Mucosa of stomach (tissue), 1 donor: Measurements from ENCODE around the gene CWC22.
"Not testable (repeated sequence)": the region's sequence is repeated elsewhere in the genome, so short reads cannot be mapped to it uniquely, and the experiment has no call there.

Experiments used
- H3K27me3 ChIP-seq: one replicate; pipeline ENCODE4 v1.7.0; 2013; ENCODE audit warnings: mild to moderate bottlenecking, low read length; ENCODE audit not compliant: control insufficient read depth, insufficient read depth
- H3K36me3 ChIP-seq: one replicate; pipeline ENCODE4 v1.7.0; 2013; ENCODE audit warnings: low read length; ENCODE audit not compliant: control insufficient read depth, insufficient read depth
- H3K4me1 ChIP-seq: one replicate; pipeline ENCODE4 v1.7.0; 2013; ENCODE audit warnings: mild to moderate bottlenecking, low read length; ENCODE audit not compliant: control insufficient read depth, insufficient read depth
- H3K4me3 ChIP-seq: one replicate; pipeline ENCODE4 v1.7.0; 2013; ENCODE audit warnings: low read length
- H3K9ac ChIP-seq: one replicate; pipeline ENCODE4 v1.7.0; 2013; ENCODE audit warnings: mild to moderate bottlenecking, low read length, moderate library complexity
- H3K9me3 ChIP-seq: one replicate; pipeline ENCODE4 v1.7.0; 2013; ENCODE audit warnings: mild to moderate bottlenecking, low read length, moderate library complexity; ENCODE audit not compliant: control insufficient read depth
- donor health status: Pancreatic carcinoma.

The CWC22 gene

DNA sequence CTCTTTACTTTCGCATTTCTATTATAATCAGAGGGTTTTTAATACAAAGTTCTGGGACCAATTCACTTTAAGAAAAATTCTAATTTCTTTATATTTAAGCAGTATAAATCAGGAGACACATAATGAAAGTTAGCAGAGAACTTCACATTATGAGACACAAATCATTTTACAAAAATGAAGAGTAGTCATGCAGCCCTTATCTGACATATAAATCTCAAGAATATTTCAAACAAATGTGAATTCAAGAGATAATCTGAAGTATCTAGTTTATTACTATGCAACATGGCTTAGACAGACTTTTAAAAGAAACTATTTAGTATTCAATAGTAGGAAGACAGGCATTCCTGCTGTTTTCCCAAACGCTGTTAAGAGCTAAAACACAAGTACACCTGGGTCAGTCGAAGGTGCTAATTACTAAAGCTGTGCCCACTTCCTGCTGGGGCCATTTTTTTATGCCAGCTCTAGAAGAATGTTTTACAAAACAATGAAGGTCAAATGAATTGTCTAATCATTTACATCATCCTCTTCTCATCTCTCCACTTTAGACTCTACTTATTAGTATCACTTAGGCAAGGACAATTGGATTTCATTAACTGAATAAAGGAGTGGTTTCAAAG, 40.2 kb downstream of the CWC22 start:
- no peak overlapping the region for H3K9ac ChIP-seq
- no peaks in the 10 kb centered on the region for H3K4me1 ChIP-seq
- H3K27me3 ChIP-seq, result no peaks in the 10 kb centered on the region
- no peaks in the 10 kb centered on the region for H3K36me3 ChIP-seq
- H3K9me3 ChIP-seq, result no peaks in the 10 kb centered on the region
- H3K4me3 ChIP-seq, result no peak overlapping the region

DNA sequence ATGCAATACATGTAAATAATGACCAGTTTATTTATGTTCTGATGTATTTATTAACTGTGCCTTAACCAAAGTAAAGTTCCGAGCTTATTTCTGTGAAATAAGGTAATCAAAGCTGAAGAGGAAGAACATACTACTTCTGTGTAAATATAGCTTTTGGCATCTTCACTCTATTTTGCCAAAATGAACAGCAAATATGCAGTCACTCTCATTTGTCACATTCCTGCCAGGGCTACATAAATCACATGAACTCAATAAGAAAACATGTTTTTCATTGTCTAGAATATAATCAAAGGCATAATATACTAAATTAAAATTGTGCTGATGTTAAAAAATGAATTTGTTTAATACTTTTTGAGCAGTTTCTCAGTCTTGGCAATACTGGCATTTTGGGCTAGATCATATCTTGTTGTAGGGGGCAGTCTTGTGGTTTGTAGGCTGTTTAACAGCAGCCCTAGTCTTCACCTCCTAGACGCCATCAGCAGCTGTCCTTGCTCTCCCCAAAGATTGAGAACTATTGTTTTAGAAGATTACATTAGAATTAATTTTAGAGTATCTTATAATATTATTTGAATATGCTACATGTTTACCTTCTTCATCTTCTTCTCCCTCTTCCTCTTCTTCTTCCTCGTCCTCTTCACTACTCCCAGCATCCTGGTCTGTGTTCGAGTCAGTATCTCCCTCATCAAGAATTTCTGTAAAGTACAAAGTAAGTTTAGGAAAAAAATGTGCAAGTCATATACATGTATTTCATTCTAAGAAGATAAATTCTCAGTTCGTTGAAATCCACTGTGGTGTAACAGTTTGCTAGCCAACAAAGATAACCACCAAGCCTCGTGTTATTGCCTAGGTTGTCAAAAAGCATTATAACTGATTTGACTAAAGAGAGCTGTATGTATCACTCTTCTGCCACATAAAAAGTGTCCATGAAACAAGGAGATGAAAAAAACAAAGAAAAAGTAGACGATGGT, 41.5 kb downstream of the CWC22 start:
- Histone ChIP-seq H3K36me3 (no peaks in the 10 kb centered on the region), H3K27me3 (no peaks in the 10 kb centered on the region), H3K9ac (no peak overlapping the region), H3K4me1 (no peaks in the 10 kb centered on the region), H3K4me3 (no peak overlapping the region), H3K9me3 (no peaks in the 10 kb centered on the region)

GRCh38 chr2:179963626-179964025, 43.5 kb downstream of the CWC22 start:
- Histone ChIP-seq H3K27me3 (no peaks in the 10 kb centered on the region), H3K36me3 (no peaks in the 10 kb centered on the region), H3K9me3 (no peaks in the 10 kb centered on the region), H3K9ac (no peak overlapping the region), H3K4me1 (no peaks in the 10 kb centered on the region), H3K4me3 (no peak overlapping the region)

DNA sequence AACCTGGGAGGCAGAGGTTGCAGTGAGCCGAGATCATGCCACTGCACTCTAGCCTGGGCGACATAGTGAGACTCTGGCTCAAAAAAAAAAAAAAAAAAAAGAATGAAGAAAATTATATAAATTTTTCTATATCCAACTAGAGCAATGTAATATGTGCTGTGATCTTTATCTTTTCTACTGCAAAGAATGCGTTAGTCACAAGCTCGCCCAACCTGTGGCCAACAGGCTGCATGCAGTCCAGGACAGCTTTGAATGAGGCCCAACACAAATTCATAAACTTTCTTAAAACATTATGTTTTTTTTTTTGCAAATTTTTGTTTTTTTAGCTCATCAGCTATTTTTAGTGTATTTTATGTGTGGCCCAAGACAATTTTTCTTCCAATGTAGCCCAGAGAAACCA, 48.8 kb downstream of the CWC22 start:
- H3K27me3 ChIP-seq, H3K9ac ChIP-seq, H3K36me3 ChIP-seq, H3K4me3 ChIP-seq, H3K4me1 ChIP-seq, H3K9me3 ChIP-seq: not testable (repeated sequence)

GRCh38 chr2:179954026-179954425, 53.1 kb downstream of the CWC22 start:
- H3K4me3 ChIP-seq, result no peak overlapping the region
- H3K36me3 ChIP-seq, result no peaks in the 10 kb centered on the region
- H3K27me3 ChIP-seq, result no peaks in the 10 kb centered on the region

DNA sequence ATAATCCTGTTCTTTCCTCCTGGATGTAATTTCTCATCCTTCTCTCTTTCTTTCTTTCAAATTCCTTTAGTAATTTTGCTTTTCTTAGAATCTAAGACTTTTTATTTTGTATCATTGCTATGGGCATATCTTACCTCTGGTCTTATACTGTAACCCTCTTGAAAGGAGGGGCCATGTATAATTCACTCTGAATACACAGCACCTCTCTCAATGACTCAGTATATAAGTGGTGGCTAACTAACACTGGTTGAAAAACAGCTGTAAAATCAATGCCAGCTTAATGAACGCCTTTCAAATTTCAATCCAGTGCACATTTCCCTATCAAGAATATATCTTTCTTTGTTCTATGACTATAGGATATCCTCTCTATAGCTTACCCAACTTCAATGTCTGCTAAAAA, 53.7 kb downstream of the CWC22 start:
- Histone ChIP-seq H3K4me1 (no peaks in the 10 kb centered on the region), H3K9ac (no peak overlapping the region), H3K27me3 (no peaks in the 10 kb centered on the region), H3K4me3 (no peak overlapping the region), H3K36me3 (no peaks in the 10 kb centered on the region), H3K9me3 (no peaks in the 10 kb centered on the region)

More at GRCh38 chr2:179954026-179954425, 53.1 kb downstream of the CWC22 start:
- no peak overlapping the region for H3K9ac ChIP-seq
- no peaks in the 10 kb centered on the region for H3K9me3 ChIP-seq
- no peaks in the 10 kb centered on the region for H3K4me1 ChIP-seq

DNA sequence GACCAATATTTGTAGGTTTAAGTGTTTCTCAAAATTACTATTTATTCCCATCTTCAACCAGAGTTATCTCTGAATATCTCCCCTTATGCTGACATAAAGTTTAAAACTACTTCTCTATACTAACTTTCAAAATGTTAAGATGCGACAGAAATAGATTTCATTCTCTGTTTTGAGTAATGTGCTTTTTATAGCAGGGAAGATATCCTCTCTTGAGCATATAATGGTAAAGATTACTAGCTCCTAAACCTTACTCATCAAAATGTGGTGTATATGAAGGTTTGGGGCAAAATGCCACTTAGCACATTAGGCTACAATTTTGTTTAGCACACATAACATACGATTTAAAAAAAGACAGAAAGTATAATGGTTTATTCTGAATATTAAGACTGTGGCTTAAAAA, 54.4 kb downstream of the CWC22 start:
- Histone ChIP-seq H3K4me1 (no peaks in the 10 kb centered on the region), H3K27me3 (no peaks in the 10 kb centered on the region), H3K36me3 (no peaks in the 10 kb centered on the region), H3K9me3 (no peaks in the 10 kb centered on the region), H3K9ac (no peak overlapping the region), H3K4me3 (no peak overlapping the region)

- H3K36me3 ChIP-seq, result no peaks in the 10 kb centered on the region
- H3K4me1 ChIP-seq, result no peaks in the 10 kb centered on the region
- H3K9ac ChIP-seq, result no peak overlapping the region
- no peak overlapping the region for H3K4me3 ChIP-seq
- no peaks in the 10 kb centered on the region for H3K9me3 ChIP-seq
- no peaks in the 10 kb centered on the region for H3K27me3 ChIP-seq
Observed at GRCh38 chr2:179951680-179952079, 55.4 kb downstream of the CWC22 start.

- no peaks in the 10 kb centered on the region for H3K9me3 ChIP-seq
- H3K4me3 ChIP-seq, result no peak overlapping the region
- no peaks in the 10 kb centered on the region for H3K36me3 ChIP-seq
- no peaks in the 10 kb centered on the region for H3K27me3 ChIP-seq
- H3K9ac ChIP-seq, result no peak overlapping the region
- no peaks in the 10 kb centered on the region for H3K4me1 ChIP-seq
Observed at GRCh38 chr2:179950391-179950790, 56.7 kb downstream of the CWC22 start.

DNA sequence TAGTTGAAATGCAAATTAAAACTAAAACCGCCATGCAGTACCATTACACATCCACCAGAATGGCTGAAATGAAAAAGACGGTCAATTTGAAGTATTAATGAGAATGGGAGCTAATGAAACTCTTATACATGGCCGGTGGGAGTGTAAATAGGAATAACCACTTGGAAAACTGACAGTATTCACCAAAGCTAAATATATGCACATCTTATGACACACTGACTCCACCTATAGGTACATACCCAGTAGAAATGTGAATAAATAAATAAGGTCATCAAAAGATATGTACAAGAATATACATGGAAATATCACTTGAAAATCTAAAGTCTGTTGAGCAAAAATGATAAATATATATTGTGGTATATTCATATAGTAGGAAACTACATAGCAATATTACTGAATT, 57.7 kb downstream of the CWC22 start:
- Histone ChIP-seq H3K9me3 (no peaks in the 10 kb centered on the region), H3K4me1 (no peaks in the 10 kb centered on the region), H3K9ac (no peak overlapping the region), H3K4me3 (no peak overlapping the region), H3K27me3 (no peaks in the 10 kb centered on the region), H3K36me3 (no peaks in the 10 kb centered on the region)

DNA sequence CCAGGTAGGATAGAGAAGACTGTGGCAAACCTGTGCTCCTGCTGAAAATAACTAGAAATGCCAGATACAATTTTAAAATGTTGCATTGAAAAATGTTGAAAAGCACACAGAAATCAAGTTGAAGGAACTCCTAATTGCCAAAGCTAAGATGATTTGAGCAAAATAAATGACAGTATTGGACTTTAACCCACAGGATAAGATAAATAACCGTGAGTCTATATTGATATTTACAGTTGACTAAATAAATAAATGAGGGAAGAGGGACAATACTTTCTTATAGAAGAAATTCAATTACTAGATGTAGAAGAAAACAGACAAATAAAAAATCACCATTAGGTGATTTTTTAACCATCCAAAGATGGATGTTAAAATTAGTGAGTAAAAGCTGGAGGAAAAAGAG, 59.0 kb downstream of the CWC22 start:
- no peaks in the 10 kb centered on the region for H3K27me3 ChIP-seq
- no peaks in the 10 kb centered on the region for H3K9me3 ChIP-seq
- H3K4me1 ChIP-seq, result no peaks in the 10 kb centered on the region
- H3K4me3 ChIP-seq, result no peak overlapping the region
- H3K9ac ChIP-seq, result no peak overlapping the region
- no peaks in the 10 kb centered on the region for H3K36me3 ChIP-seq

DNA sequence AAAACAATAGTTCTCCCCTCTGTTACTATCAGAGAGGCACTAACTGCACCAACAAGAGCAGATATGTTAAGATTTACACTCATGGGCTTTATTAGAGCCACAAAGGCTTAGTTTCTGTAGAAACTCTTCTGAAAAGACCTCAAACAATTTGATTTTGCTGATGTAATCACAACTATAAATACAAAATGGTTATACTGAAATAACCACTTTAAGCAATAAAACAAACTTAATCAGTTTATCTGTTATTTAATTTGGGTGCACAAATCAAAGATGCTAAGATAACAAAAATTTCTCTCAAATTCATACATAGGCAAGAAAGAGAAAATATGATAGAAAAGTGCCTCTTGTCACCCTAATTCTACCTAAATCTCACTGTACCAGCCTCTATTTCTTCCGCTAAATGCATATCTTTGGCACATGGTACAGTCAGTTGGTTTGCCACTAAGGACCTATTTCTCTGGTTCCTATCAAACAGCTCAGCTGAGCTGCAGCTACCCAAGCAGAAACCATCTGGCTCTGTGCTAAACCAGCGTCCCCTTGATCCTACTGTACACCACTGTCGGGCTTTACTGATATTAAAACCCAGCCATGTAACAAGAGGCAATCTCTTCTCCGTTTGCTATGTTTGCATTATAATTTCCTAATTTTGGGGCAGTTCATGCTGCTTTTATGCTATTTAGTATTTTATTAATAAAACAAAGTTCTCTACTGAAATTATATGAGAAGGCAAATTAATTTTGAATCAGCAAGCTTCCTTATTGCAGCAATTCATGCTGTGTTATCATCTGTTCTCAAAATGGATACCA, 60.1 kb downstream of the CWC22 start:
- H3K27me3 ChIP-seq, result no peaks in the 10 kb centered on the region
- no peaks in the 10 kb centered on the region for H3K36me3 ChIP-seq
- H3K4me3 ChIP-seq, result no peak overlapping the region
- no peak overlapping the region for H3K9ac ChIP-seq
- no peaks in the 10 kb centered on the region for H3K4me1 ChIP-seq
- H3K9me3 ChIP-seq, result no peaks in the 10 kb centered on the region
